HG03103 (cell line): Measurements from ENCODE around the gene DOCK3.
"Not testable (repeated sequence)": the region's sequence is repeated elsewhere in the genome, so short reads cannot be mapped to it uniquely, and the experiment has no call there.

Experiments used
- ATAC-seq: cut with Tn5 transposase; IDR thresholded peaks from one replicate; pipeline ENCODE4 v1.9.1; 2021; ENCODE audit warnings: low read depth; ENCODE audit not compliant: unreplicated experiment

The DOCK3 gene

DNA sequence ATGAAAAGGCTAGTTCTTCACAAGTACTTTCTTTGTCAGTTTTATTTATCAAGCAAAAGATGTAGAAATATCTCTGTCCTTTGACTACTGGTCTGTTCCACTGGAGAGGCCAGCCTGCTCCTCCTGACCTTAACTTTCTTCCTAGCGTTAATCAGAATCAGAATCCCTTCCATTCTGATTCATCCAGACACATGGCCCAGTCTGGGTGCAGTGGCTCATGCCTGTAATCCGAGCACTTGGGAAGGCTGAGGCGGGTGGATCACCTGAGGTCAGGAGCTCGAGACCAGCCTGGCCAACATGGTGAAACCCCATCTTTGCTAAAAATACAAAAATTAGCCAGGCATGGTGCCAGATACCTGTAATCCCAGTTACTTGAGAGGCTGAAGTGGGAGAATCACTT, 678.4 kb downstream of the DOCK3 start:
- no peak for ATAC-seq

DNA sequence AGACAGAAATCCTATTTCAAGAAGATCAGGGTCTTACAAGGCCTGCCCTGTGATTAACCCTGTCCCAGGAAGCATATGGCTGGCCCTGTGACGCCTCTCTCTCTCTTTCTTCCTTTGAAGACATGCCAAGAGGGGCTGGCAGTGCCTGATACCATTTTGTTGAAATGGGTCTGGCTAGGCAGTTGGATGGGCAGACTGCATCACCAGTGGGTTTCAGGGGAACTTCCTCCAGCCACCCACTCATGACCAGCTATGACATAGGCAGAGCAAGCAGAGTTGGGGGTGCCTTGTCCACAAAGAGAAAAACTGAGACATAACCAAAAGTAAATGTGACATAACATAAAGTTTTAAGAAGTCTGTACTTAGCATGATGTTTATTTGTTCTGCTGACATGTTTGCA, 679.0 kb downstream of the DOCK3 start:
- no peak for ATAC-seq

DNA sequence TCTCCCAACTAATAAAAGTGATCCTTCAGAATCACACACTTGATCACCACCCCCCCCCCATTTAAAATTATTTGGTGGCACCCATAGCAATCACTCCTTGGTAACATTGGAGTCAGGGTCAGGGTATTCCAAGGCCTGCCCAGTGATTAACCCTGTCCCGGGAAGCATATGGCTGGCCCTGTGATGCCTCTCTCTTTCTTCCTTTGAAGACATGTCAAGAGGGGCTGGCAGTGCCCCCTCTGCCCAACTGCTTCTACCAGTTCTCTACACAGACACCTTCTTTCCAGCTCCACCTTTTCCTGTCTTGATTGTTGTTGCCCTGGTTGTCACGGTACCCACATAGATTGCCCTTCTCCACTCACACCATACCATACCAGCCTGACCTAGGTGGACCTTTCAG, 679.4 kb downstream of the DOCK3 start:
- no peak for ATAC-seq

DNA sequence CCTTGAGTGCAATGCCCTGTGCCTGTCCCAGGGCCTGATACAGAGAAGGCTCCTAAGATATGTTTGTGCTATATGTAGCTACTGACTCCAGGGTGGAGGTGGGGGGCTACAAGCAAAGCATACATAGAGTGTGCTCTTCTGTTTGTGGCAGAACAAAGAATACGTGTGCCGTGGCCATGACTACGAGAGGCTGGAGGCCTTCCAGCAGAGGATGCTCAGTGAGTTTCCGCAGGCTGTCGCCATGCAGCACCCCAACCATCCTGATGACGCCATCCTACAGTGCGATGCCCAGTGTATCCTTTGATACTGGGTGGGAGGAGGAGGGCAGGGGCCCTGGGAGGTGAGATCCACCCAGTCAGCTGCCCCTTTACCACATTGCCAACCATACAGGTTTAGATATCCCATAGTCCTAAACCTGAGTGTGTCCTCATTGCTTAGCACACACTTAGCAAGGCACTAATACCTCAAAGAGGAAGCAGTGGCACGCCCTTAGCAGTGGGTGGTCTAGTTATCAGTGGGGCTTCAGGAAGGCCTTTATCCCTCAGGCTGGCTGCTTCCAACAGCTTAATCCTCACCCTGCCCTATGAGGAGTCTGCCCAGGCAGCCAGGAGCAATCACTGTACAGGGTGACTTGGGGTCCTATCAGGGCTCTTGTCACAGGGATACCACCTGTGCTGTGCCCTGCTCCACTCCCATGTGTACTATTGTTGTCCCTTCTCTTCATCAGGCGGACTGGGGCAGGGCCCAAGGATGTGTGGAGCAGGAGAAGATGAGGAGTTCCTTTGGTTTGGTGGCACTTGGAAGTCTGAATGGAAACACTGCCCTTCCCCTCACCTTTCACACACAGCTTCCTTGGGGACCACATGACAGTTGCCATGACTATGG, 680.2 kb downstream of the DOCK3 start:
- ATAC-seq = no peak

DNA sequence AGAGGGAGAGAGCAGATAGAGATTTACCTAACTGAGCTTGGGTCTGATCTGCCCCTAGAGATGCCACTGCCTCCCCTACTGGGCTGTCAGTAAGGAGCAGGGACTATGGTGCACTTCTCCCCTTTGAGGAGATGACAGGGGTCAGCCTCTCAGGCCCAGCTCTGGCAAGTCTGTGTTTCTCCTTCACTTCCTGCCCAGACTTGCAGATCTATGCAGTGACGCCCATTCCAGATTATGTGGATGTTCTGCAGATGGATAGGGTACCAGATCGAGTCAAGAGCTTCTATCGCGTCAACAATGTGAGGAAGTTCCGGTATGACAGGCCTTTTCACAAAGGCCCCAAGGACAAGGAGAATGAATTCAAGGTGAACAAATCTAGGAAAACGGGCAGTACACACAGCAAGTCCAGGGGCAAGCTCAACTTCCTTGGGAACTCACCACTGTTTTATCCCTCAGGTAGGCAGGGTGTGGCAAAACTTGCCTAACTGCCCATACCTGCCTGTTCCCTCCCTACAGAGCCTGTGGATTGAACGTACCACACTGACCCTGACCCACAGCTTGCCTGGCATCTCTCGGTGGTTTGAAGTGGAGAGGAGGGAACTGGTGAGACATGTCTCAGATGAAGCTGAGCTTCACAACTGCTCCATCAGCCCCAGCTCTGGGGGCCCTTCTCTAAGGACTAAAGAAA, 681.3 kb downstream of the DOCK3 start:
- no peak for ATAC-seq

DNA sequence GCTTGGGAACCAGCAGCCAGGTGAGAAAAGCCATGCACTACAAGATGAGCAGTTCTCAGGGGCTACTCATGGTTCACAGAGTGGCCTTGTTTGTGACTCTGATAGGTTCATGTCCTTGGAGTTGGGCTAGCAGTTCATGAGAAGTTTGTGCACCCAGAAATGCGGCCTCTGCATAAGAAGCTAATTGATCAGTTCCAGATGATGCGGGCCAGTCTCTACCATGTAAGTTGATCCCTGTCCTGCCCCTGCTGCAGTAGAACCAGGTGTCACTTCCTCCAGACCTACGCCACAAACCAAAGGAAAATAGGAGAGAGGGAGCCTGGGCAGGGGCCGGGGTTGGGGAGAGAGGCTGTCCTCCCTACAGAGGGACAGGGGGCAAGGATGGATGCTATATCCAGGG, 683.1 kb downstream of the DOCK3 start:
- no peak for ATAC-seq

DNA sequence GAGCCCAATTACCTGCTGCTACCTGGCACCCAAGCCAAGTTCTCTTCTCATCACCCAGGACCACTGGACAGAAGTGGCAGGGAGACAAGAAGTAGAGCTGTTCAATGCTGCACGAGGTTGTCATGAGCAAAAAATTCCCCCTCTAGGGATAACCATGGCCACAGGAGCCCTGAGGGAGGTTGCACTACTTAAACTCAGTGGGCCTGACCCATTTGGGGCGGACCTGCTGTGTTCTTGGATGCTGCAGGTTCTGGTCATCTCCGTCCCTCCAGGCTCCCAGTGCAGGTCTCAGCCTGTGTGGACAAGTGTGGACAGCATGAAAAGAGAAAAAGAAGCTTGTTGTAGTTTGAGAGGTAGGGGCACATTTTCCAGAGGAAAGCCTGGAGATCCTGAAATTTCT, 684.3 kb downstream of the DOCK3 start:
- ATAC-seq = no peak

DNA sequence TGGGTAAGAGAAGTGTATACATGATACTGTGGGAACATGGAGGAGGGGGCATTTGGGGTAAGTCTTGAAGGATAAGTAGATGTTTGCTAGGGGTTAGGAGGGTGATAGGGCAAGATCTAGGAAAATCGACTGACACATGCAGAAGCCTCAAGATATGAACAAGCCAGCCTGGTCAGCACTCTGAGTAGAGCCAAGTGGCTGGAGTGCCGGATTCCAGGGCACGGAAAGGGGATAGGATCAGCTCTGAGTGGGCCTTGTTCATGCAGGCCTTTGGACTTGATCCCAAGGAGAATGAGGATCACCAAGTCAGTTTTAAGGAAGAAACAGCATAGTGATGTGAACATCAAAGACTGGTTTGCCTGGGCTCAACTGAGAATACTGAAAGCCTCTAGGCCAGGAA, 686.1 kb downstream of the DOCK3 start:
- ATAC-seq = no peak

DNA sequence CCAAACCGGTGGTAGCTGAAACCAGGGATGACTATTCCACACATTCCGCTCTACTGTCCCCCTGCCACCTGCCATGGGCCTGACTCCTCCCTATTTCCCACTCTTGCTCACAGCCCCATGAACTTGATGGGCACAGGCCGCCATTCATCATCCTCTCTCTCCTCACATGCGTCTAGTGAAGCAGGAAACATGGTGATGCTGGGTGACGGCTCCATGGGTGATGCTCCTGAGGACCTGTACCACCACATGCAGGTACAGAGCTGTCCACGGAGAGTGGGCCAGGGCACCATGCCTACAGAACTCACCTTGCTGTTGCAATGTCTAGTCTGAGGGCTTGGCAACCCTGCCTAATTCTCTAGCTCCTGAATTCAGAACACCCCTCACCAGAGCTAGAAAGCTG, 687.0 kb downstream of the DOCK3 start:
- ATAC-seq = no peak

DNA sequence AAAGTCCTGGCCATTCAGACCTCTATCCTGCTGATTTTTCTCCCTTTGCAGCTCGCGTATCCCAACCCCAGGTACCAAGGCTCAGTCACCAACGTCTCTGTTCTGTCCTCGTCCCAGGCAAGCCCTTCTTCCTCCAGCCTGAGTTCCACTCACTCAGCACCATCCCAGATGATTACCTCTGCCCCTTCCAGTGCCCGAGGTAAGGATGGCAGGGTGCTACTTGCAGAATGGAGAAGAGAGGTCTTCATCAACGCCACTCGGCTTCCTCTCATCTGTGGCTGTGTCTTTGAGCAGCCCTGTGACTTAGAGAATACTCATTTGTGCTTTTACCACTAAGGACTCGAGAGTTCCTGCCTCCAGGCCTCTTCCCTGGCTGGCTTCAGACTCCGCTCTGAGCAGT, 687.7 kb downstream of the DOCK3 start:
- no peak for ATAC-seq

DNA sequence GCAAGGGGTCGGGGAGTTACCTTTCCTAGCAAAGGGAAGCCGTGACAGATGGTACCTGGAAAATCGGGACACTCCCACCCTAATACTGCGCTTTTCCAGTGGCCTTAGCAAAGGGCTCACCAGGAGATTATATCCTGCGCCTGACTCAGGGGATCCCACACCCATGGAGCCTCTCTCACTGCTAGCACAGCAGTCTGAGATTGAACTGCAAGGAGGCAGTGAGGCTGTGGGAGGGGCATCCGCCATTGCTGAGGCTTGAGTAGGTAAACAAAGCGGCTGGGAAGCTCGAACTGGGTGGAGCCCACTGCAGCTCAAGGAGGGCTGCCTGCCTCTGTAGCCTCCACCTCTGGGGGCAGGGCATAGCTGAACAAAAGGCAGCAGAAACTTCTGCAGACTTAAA, 693.5 kb downstream of the DOCK3 start:
- not testable (repeated sequence) for ATAC-seq

DNA sequence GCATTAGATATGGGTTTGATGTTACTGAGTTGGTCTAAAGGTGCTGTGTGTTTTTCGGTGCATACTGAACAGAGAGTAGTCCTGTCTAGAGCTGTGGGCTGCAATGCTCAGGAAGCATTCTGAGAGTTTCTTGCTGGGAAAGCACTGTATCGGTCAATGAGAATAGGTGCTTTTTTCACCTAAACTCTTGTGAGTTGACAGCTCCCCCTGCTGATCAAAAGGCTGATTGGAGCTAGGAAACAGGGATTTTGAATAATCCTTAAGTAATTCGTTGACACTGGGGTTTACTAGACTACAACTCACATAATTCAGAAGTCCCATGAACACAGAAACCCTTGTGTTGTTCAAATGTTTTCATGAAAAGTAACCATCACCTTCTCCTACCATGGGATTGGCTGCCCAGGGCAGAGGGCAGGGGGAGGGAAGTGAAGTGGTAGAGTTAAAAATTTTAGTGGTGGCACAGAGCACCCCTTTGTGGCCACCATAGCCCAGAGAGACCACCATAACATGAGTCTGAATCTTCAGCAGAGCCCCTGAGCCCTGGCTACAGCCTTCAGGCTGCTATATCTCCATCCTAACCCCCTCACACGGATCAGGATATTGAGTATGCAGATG, 697.3 kb downstream of the DOCK3 start:
- ATAC-seq = no peak

DNA sequence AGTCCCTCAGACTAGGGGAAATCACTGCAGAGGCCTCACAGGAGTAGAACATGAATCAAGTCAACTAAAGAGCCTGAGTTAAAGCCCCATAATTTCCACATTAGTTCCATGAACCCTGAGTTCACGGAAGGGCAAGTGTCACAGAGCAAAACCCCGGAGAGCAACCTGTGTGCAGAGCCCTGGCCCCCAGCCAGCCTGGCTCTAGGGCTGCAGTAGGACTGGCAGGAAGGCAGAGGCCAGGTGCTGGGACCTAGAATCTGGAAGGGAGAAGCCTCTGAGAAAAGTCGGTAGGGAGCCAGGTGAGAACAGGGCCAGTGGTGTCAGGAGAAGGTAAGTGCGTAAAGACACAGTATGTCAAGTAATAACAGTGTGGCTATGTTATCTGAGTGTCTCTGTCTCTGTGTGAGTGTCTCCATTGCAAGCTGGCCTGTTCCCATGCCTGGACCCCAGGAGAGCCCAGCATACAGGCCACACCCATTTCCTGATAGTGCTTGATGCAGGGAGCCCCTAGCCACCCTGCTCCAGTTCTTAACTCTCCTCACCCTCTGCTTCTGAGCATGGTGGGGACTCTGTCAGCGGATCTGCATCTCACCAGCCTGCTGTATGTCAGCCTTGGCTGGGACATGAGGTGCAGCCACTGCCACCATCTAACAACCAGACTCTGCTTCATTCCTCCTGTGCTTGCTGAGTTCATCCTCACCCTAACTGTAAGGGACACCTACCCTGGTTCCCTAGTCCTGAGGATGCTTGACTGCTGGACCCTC, 699.1 kb downstream of the DOCK3 start:
- ATAC-seq = no peak

DNA sequence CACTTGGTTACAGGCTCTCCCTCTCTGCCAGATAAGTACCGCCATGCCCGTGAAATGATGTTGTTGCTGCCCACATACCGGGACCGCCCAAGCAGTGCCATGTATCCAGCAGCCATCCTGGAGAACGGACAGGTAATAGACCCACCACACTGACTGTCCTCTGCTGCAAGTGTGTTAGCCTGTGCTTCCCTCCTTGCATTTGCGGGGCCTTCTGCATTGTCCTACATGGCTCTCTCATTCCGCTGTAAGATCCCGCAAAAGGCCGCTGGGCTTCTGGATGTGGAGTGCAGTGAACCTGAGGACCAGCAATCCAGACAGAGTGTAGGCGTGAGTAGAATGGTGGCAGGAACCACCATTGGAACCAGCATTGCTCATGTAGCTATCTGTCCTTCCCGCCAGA, 699.7 kb downstream of the DOCK3 start:
- ATAC-seq = no peak

DNA sequence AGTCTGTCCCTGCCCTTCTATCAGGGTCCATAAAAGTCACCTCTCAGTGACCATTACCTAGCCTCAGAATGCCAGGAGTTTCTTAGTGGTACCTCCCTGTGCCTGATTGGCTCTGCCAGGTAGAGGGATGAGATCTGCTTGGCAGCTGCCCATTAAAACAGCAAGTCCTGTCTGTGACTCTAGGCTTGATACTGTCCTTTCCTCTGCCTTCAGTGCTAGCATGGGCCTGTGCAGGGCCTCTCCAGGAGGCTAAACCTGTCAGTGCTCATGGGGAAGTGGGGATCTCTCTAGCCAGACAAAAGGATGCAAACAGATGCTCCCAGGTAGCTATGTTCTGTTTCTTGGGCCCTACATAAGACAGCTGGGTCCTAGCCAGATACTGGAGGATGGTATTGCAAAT, 700.4 kb downstream of the DOCK3 start:
- ATAC-seq = no peak

DNA sequence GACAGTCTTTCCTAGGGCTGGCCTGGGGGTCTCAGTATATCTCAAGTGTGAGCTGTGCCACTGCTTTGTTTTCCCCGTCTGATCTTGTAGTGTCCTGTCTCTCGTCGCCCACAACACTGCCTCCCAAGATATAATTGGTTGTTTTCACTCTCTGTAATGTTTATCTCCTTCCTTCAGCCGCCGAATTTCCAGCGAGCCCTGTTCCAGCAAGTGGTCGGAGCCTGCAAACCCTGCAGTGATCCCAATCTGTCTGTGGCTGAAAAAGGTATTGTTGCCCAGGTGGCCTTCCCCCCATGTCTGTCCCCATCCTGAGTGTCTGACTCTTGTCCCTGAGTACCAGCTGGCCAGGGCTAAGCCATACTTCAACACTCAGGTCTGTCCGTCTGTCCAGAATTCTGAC, 700.8 kb downstream of the DOCK3 start:
- no peak for ATAC-seq

DNA sequence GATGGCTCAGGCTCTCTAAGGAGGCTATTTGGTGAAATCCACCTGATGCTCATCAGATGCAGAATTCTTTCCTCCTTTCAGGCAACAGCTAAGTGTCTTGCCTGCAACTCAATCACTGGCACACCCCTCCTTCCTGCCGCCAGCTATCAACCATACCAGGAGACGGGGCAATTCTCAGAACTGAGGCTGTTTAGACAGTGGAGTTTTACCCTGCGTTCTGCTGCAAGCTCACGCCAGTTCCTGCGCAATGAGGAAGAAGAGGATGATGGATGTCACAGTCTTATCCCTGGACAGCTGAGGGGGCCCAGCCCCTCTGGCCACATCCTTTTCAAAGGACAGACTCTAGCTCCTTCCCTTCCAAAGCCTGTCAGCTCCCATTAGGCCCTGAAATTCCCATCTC, 703.3 kb downstream of the DOCK3 start:
- ATAC-seq = no peak

DNA sequence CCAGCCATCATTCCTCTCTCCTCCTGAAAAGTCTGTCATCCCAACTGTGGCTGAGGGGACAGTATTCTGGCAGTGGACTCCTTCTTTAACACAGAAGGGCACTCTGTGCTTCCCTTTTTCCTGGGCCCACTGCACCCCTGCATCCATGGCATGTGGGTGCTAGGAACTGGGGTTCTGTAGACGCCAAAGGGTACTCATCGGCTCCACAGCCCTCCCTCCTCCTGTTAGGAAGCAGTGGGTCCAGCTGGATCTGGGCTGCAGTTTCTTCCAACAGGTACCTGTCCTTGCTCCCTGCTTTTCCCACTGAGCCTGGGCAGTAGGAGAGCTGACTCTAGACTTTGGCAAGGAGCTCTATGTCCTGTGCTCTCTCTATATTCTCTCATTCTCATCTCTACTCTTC, 704.0 kb downstream of the DOCK3 start:
- ATAC-seq = no peak

DNA sequence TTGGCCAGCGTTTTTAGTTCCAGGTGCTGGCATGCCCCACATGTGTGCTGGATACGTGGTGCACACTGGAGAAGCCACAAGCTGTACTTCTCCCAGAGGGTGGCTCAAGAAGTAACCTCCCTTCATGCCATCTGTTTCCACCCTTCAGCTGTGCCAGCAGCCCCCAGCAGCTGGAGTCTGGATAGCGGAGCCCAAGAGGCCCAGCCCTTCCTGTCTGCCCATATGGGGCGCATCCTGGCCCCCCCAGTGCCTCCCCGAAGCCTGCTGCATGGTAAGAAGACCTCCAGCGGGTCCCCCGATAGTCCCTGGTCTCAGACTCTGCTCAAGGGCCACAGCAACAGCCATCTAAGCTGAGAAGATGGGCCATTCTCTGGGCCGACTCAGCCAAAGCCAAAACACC, 704.6 kb downstream of the DOCK3 start:
- ATAC-seq = no peak

DNA sequence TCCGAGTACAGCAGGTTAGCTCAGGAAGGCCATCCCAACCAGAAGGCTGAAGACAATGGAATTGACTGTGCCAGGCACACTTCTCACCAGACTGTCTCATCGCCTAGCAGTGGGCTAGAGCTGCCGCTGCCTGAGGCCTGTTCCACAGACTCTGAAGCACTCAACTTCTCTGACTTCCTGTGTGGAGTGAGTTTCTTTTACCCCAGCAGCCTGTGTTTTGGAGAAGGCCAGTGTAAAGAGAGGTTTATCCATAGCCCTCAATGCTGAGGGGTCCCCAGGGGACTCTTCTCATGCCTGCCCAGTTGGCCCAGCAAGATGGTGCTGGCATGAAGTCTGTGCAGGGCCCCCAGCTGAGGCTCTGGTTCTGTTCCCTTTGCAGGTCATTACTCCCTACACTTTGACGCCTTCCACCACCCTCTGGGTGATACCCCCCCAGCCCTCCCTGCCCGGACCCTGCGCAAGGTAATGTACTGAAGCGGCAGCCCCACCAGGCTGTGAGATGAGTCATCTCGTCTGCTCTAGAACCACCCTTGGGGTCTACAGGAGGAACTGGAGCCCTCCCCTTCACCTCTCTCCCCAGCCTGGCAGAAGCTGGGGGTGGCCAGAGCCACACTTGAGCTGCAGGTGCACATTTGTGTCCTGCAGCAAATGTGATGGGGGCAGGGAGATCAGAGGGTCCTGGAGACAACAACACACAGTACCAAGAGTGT, 705.2 kb downstream of the DOCK3 start:
- no peak for ATAC-seq
